Muscle layer of colon (tissue), 2 donors: ENCODE data around the gene BLOC1S1.

Source experiments
- H3K27ac ChIP-seq: one replicate; pipeline ENCODE4 v1.7.0; 2013; ENCODE audit warnings: low read depth, mild to moderate bottlenecking, low read length, moderate library complexity
- H3K27me3 ChIP-seq, 2 donors: one replicate each; pipeline ENCODE4 v1.7.0; 2013; ENCODE audit warnings: low read length in 2 of 2, mild to moderate bottlenecking in 2 of 2; ENCODE audit not compliant: insufficient read depth in 2 of 2, control insufficient read depth in 1 of 2
- H3K36me3 ChIP-seq: one replicate; pipeline ENCODE4 v1.7.0; 2013; ENCODE audit warnings: mild to moderate bottlenecking, low read length; ENCODE audit not compliant: insufficient read depth
- H3K4me1 ChIP-seq: one replicate; pipeline ENCODE4 v1.7.0; 2013; ENCODE audit warnings: mild to moderate bottlenecking, low read length; ENCODE audit not compliant: insufficient read depth
- H3K4me3 ChIP-seq, 2 donors: one replicate each; pipeline ENCODE4 v1.7.0; 2013; ENCODE audit warnings: low read length in 2 of 2, low read depth in 1 of 2, mild to moderate bottlenecking in 1 of 2, moderate library complexity in 1 of 2
- H3K9ac ChIP-seq: one replicate; pipeline ENCODE4 v1.7.0; 2013; ENCODE audit warnings: low read length
- H3K9me3 ChIP-seq: one replicate; pipeline ENCODE4 v1.7.0; 2013; ENCODE audit warnings: mild to moderate bottlenecking, low read length
- donor health status: abdominal sarcoma.
- donor health status: Adenocarcinoma of cecum.

The BLOC1S1 gene

GRCh38 chr12:55704824-55705718 lies 10.8 kb upstream of the BLOC1S1 start:
- Histone ChIP-seq H3K4me3 (peak overlapping the region; percentile 92 to 97), H3K27ac (peak overlapping the region; percentile 89), H3K4me1 (peaks cover 53% of the 10 kb centered on the region), H3K27me3 (no peaks in the 10 kb centered on the region), H3K36me3 (peaks cover 16% of the 10 kb centered on the region), H3K9me3 (no peaks in the 10 kb centered on the region), H3K9ac (peak overlapping the region; percentile 99)

- Histone ChIP-seq H3K9ac (peak overlapping the region; percentile 99), H3K27ac (peak overlapping the region; percentile 89)
Measured at GRCh38 chr12:55705782-55706402, 10.0 kb upstream of the BLOC1S1 start.

GRCh38 chr12:55706568-55707218 lies 9.2 kb upstream of the BLOC1S1 start:
- peak overlapping the region; percentile 99 for H3K9ac ChIP-seq
- peaks cover 2% of the 10 kb centered on the region for H3K36me3 ChIP-seq
- peak overlapping the region; percentile 89 for H3K27ac ChIP-seq
- no peaks in the 10 kb centered on the region for H3K27me3 ChIP-seq
- peaks cover 45% of the 10 kb centered on the region for H3K4me1 ChIP-seq
- peak overlapping the region; percentile 92 to 97 for H3K4me3 ChIP-seq
- no peaks in the 10 kb centered on the region for H3K9me3 ChIP-seq

More at GRCh38 chr12:55705782-55706402, 10.0 kb upstream of the BLOC1S1 start:
- peaks cover 9% of the 10 kb centered on the region for H3K36me3 ChIP-seq
- H3K4me1 ChIP-seq: peaks cover 52% of the 10 kb centered on the region
- H3K9me3 ChIP-seq: no peaks in the 10 kb centered on the region
- peak overlapping the region; percentile 92 to 97 for H3K4me3 ChIP-seq
- H3K27me3 ChIP-seq: no peaks in the 10 kb centered on the region

GRCh38 chr12:55707219-55707671 lies 8.6 kb upstream of the BLOC1S1 start:
- H3K27ac ChIP-seq: peak overlapping the region; percentile 89
- H3K36me3 ChIP-seq: no peaks in the 10 kb centered on the region
- no peaks in the 10 kb centered on the region for H3K9me3 ChIP-seq
- no peaks in the 10 kb centered on the region for H3K27me3 ChIP-seq
- peak overlapping the region; percentile 92 to 97 for H3K4me3 ChIP-seq
- peak overlapping the region; percentile 99 for H3K9ac ChIP-seq
- H3K4me1 ChIP-seq: peaks cover 49% of the 10 kb centered on the region

- Histone ChIP-seq H3K4me1 (peaks cover 50% of the 10 kb centered on the region), H3K27me3 (no peaks in the 10 kb centered on the region), H3K27ac (peak within 1 kb of the TSS; percentile 94), H3K4me3 (peak within 1 kb of the TSS; percentile 92 to 97), H3K9ac (peak within 1 kb of the TSS; percentile 99), H3K36me3 (no peaks in the 10 kb centered on the region), H3K9me3 (no peaks in the 10 kb centered on the region)
Measured at GRCh38 chr12:55707841-55708694, 7.8 kb upstream of the BLOC1S1 start, which contains the start of gene ITGA7. TSS of gene ITGA7 (minus strand) at chr12:55707904. CDS start at chr12:55707682, 222 bp downstream.

- H3K4me3 ChIP-seq: peak overlapping the region; percentile 33 to 92
- H3K36me3 ChIP-seq: no peaks in the 10 kb centered on the region
- H3K4me1 ChIP-seq: peaks cover 51% of the 10 kb centered on the region
- no peaks in the 10 kb centered on the region for H3K27me3 ChIP-seq
- H3K9ac ChIP-seq: peak overlapping the region; percentile 51
- peak overlapping the region; percentile 94 for H3K27ac ChIP-seq
- no peaks in the 10 kb centered on the region for H3K9me3 ChIP-seq
Measured at GRCh38 chr12:55708695-55709233, 7.1 kb upstream of the BLOC1S1 start.

GRCh38 chr12:55711786-55712553 lies 3.9 kb upstream of the BLOC1S1 start:
- H3K4me3 ChIP-seq: peak overlapping the region in 1 of 2 donors; percentile 23
- H3K36me3 ChIP-seq: no peaks in the 10 kb centered on the region
- H3K9me3 ChIP-seq: no peaks in the 10 kb centered on the region
- no peaks in the 10 kb centered on the region for H3K27me3 ChIP-seq
- peak overlapping the region; percentile 79 for H3K27ac ChIP-seq
- H3K9ac ChIP-seq: peak overlapping the region; percentile 41
- H3K4me1 ChIP-seq: peaks cover 51% of the 10 kb centered on the region

- H3K27ac ChIP-seq: peak overlapping the region; percentile 54
- peak overlapping the region; percentile 20 for H3K9ac ChIP-seq
- no peak overlapping the region for H3K4me3 ChIP-seq
- peaks cover 60% of the 10 kb centered on the region for H3K4me1 ChIP-seq
- H3K36me3 ChIP-seq: no peaks in the 10 kb centered on the region
- H3K9me3 ChIP-seq: no peaks in the 10 kb centered on the region
- no peaks in the 10 kb centered on the region for H3K27me3 ChIP-seq
Measured at GRCh38 chr12:55712700-55713415, 3.0 kb upstream of the BLOC1S1 start.

- Histone ChIP-seq H3K27me3 (no peaks in the 10 kb centered on the region), H3K9ac (no peak overlapping the region), H3K27ac (peak overlapping the region; percentile 64), H3K4me1 (peaks cover 62% of the 10 kb centered on the region), H3K36me3 (no peaks in the 10 kb centered on the region), H3K4me3 (no peak overlapping the region), H3K9me3 (no peaks in the 10 kb centered on the region)
Measured at GRCh38 chr12:55713721-55714120, 2.1 kb upstream of the BLOC1S1 start.
